Measurements from ENCODE around the gene STRIT1. TPM values are rescaled to one million over a fixed set of nuclear protein-coding genes. Genes with fewer than 3 reads are reported as not detected.
A peak's percentile ranks its signal among the peaks of the same experiment; 100 is the strongest.

Gene STRIT1
- total and polyA plus RNA-seq, 9 of the 15 experiments (the other 6 are each of a cell fraction or from before 2014, with no cell fraction given): not detected

DNA sequence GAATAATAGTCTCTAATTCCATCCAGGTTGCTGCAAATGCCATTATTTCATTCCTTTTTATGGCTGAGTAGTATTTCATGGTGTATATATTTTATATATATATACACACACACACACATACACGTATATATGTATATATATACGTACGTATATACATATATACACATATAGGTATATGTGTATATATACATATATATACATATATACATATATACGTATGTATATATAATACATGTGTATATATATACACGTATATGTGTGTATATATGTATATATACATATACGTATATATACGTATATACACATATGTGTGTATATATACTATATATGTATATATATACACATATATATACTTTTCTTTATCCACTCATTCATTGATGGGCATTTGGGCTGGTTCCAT is 13.7 kb upstream of the STRIT1 start (continued):
- TF ChIP-seq ZNF76 (CRISPR knock-in tag; IDR thresholded peaks at IDR 0.05; ENCODE audit: borderline replicate concordance) (0 out of 2 replicates have a peak, but pooled peaks have one; percentile 56), ZNF707 (CRISPR knock-in tag; conservative IDR thresholded peaks at IDR 0.05) (peak; percentile 78), NFIX (CRISPR knock-in tag; IDR thresholded peaks at IDR 0.05; ENCODE audit: low read depth) (peak; percentile 27; the same call in 1 of the 2 replicates), PTBP1 (IDR thresholded peaks at IDR 0.05; ENCODE audit: low read depth, low read length) (no peak), KHSRP (IDR thresholded peaks at IDR 0.05) (no peak), ZNF253 (CRISPR knock-in tag; conservative IDR thresholded peaks at IDR 0.05) (no peak)

DNA sequence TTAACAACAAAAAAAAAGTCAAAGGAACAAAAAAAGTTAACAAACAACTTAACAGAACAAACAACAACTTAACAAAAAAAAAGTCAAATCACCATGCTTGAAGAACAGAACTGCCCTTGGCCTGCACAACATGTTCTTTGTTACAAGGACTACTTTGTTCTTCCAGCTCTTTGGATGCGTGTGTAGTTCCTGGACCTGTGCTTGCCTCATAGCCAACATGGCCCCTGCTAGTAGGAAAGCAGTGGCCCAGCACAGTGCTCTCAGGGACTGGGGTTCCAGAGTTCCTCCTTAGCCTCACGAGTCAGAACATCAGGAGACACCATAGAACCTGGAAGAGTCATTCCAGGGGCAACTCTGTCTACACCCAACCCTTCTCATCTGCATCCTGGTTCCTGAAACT is 10.9 kb upstream of the STRIT1 start:
- H3K79me2 ChIP-seq (ENCODE audit: control insufficient read depth, insufficient read depth, low read length): no peaks in the 10 kb centered on the region
- H3K9me3 ChIP-seq (replicated peaks; ENCODE audit: control insufficient read depth, insufficient read depth, low read depth, low read length): peaks cover 3% of the 10 kb centered on the region
- H3K27me3 ChIP-seq (ENCODE audit: control insufficient read depth in 2 of 2, insufficient read depth in 2 of 2, low read length in 2 of 2): no peaks in the 10 kb centered on the region
- ChIA-PET CTCF (ENCODE audit: low intra/inter-chr PET ratio) (no interaction called here), POLR2A (no interaction called here)
- WGBS (ENCODE audit: insufficient coverage, low coverage, missing lambda C conversion rate): 71% methylated on average over 2 of the region's 2 CpGs
- H3K9ac ChIP-seq (ENCODE audit: insufficient read depth in 1 of 2, low read depth in 2 of 2, low read length in 2 of 2): no peak overlapping the region
- in situ Hi-C loops (cut with MboI): no loop called here
- no peak overlapping the region for H3K4me2 ChIP-seq (ENCODE audit: insufficient read depth, low read length)
- no TSS peak for BruUV-seq (replicated peaks)
- FAIRE-seq: peak; percentile 67
- H3K27ac ChIP-seq (ENCODE audit: extremely low read depth, low read depth, low read length): no peak overlapping the region
- H3K4me3 ChIP-seq: no peak overlapping the region
- intact Hi-C loops (cut with micrococcal nuclease): no loop called here
- H3K36me3 ChIP-seq (ENCODE audit: control insufficient read depth, insufficient read depth, low read length): no peaks in the 10 kb centered on the region
- ATAC-seq: peak; percentile 81
- TF ChIP-seq KDM1A (IDR thresholded peaks at IDR 0.05) (no peak), YY1 (IDR thresholded peaks at IDR 0.05; ENCODE audit: borderline replicate concordance in 1 of 3, control insufficient read depth in 1 of 3, extremely low read depth in 1 of 3, insufficient read depth in 3 of 3, insufficient read length in 1 of 3, insufficient replicate concordance in 2 of 3, low read depth in 1 of 3, low read length in 2 of 3) (peak in 1 of 3 experiments; percentile 49)
- H2AFZ ChIP-seq (ENCODE audit: low read depth, low read length): peak overlapping the region; percentile 79
- DNase-seq (ENCODE audit: extremely low read depth in 1 of 4, low spot score in 3 of 4): no peak
- H3K9me1 ChIP-seq (ENCODE audit: control insufficient read depth, insufficient read depth, low read length): no peaks in the 10 kb centered on the region
- H3K4me1 ChIP-seq (replicated peaks in 1 of 2; ENCODE audit: control insufficient read depth in 2 of 2, insufficient read depth in 2 of 2, low read length in 2 of 2): peaks cover 0 to 8% of the 10 kb centered on the region in 2 experiments; a peak in 1 of 5 replicates
- no peaks in the 10 kb centered on the region for H4K20me1 ChIP-seq (replicated peaks; ENCODE audit: control insufficient read depth, insufficient read depth, low read length)
